Activated naive CD8-positive, alpha-beta T cell treated with anti-CD3 and anti-CD28 coated beads, Interleukin-2, amount 50 U/mL, for 24 hours (primary cell): Measurements from ENCODE around the gene ABCA7.

Source experiments
- ATAC-seq: fragments of 150-1000 bp; cut with Tn5 transposase; one replicate; pipeline ENCODE4 v1.10.0; 2021
- DNase-seq: peaks from one replicate; pipeline ENCODE4 v3.0.0; 2021
- H3K27ac Mint-ChIP-seq: one replicate; pipeline ENCODE4 v1.8.0; 2021; ENCODE audit warnings: mild to moderate bottlenecking, mixed read lengths
- H3K27me3 Mint-ChIP-seq: one replicate; pipeline ENCODE4 v1.8.0; 2021; ENCODE audit warnings: mixed read lengths
- H3K36me3 Mint-ChIP-seq: one replicate; pipeline ENCODE4 v1.8.0; 2021; ENCODE audit warnings: low read depth, mixed read lengths
- H3K4me1 Mint-ChIP-seq: one replicate; pipeline ENCODE4 v1.8.0; 2021; ENCODE audit warnings: mixed read lengths
- H3K4me3 Mint-ChIP-seq: one replicate; pipeline ENCODE4 v1.8.0; 2021; ENCODE audit warnings: mild to moderate bottlenecking, moderate library complexity, mixed read lengths
- H3K9me3 Mint-ChIP-seq: one replicate; pipeline ENCODE4 v1.8.0; 2021; ENCODE audit warnings: mixed read lengths

The ABCA7 gene

DNA sequence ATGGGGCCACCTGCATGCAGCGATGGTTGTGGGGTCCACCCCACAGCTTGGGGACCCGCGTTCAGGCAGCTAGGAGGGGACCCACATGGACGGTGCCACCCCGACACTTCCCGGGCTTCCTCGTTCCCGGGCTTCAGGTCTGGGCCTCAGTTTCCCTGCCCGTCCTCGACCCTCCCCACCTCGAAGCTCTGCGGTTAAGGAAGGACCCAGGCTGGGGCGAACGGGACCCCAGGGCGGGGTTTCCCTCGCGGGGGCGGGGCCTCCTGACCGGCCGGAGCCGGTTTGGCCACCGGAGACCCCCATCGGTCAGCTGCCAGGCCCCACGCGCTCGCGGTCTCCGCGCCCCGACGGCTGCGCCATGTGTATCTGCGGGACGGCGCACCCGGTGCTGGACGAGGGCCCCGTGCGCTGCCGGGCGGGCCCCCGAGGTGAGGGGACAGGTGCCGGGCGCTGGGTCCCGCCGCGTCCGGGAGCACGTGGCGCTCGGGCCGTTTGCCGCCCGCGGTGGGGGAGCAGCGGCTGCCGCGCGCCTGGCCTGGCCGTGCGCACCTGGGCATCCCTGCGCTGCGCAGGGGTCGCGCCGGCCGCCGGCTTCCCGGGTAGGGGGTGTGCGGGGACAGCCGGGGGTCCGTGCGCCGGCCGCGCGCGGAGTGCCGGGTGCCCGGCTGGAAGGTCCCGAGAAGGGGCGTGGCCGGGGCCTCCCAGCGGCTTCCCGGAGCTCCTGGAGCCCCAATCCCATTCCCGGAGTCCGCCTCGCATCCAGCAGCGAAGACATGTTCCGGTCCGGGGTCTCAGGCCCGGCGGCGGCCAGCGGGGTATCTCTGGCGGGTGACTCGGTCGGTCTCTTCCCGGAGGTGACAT, 31.3 kb downstream of the ABCA7 start:
- ATAC-seq (no peak), DNase-seq (no peak)
- peaks cover 61% of the 10 kb centered on the region for H3K4me1 Mint-ChIP-seq
- no peaks in the 10 kb centered on the region for H3K9me3 Mint-ChIP-seq
- peak overlapping the region; percentile 78 for H3K27ac Mint-ChIP-seq
- no peaks in the 10 kb centered on the region for H3K27me3 Mint-ChIP-seq
- H3K4me3 Mint-ChIP-seq = peak overlapping the region; percentile 71
- H3K36me3 Mint-ChIP-seq = peaks cover 36% of the 10 kb centered on the region

DNA sequence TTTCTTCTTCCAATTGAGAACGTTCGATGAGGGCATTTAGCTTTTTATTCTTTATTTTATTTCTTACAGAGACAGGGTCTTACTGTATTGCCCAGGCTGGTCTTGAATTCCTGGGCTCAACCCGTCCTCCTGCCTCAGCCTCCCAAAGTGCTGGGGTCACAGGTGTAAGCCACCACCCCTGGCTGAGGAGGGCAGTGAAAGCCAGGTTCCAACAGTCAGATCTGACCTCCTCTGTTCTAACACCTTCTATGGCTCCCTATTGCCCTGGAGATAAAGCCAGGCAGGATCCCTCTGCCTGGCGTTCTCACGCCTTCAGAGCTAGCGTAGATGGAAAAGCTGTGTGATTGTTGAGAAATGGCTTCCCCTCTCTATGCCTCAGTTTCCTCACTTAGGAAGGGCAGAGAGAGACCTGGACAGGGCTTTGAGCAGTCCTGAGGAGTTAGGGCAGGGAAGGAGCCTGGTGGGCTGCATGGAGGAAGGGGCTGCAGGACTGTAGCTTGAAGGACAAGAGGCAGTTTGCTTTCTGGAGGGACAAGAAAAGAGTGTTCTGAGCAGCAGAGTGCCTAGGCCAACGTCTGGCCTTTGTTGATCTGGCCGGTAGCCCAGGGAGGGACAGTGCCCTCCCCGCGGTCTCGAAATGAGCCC, 32.6 kb downstream of the ABCA7 start:
- Mint-ChIP-seq H3K4me1 (peaks cover 71% of the 10 kb centered on the region), H3K9me3 (no peaks in the 10 kb centered on the region), H3K27ac (peak overlapping the region; percentile 78), H3K4me3 (no peak overlapping the region), H3K36me3 (peaks cover 42% of the 10 kb centered on the region), H3K27me3 (no peaks in the 10 kb centered on the region)
- ATAC-seq (no peak), DNase-seq (no peak)

DNA sequence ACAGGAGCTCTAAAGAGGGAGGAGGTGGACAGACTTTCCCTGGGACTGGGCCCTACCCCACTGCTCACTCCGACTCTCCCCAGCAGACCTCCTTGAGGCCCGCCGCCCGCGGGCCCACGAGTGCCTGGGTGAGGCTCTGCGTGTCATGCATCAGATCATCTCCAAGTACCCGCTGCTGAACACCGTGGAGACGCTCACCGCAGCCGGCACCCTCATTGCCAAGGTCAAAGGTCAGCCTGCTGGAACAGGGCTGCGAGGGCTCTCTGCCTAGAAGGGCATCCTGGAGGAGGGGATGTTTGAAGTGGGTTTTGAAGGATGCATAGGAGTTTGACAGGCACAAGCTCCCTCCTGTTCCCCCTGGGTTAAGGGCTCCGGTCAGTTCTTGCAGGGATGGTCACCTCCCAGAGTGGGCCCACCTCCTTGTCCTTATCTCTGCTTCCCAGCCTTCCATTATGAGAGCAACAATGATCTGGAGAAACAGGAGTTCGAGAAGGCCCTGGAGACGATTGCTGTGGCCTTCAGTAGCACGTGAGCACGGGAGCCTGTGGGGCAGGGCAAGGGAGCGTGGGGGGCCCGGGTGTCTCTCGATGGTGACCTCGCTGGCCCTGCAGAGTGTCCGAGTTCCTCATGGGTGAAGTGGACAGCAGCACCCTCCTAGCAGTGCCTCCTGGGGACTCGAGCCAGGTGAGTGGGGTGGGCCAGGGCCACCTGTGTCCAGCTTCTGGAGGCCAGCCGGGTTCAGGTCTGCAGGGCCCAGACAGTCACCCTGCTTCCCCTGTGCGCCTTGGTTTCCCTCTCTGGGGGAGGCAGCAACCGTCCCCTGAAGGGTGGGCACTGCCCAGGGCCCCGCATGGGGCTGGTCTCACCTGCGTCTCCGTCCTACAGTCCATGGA, 33.4 kb downstream of the ABCA7 start:
- Mint-ChIP-seq H3K27ac (peak overlapping the region; percentile 27), H3K4me3 (peak overlapping the region; percentile 11)

DNA sequence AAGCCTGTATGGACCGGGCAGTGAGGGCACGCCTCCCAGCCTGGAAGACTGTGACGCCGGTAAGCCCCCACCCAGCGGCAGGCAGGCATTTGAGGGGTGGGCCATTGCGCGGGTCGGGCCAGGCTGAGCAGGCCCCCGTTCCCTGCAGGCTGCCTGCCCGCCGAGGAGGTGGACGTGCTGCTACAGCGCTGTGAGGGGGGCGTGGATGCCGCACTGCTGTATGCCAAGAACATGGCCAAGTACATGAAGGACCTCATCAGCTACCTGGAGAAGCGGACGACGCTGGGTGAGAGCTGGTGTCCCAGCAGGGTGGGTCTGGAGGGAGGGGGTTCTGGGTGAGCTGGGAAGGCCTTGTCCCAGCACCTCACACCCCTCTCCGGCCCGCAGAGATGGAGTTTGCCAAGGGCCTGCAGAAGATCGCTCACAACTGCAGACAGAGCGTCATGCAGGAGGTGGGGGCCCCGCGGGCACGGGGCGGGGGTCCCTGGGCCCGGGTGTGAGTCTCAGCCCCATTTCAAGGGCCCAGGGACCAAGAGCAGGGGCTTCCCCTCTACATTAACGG, 34.1 kb downstream of the ABCA7 start:
- H3K4me3 Mint-ChIP-seq = peak overlapping the region; percentile 60
- DNase-seq = peak; percentile 22
- ATAC-seq = no peak
- peak overlapping the region; percentile 46 for H3K27ac Mint-ChIP-seq
- H3K27me3 Mint-ChIP-seq = no peaks in the 10 kb centered on the region
- H3K36me3 Mint-ChIP-seq = peaks cover 42% of the 10 kb centered on the region
- H3K9me3 Mint-ChIP-seq = no peaks in the 10 kb centered on the region
- peaks cover 75% of the 10 kb centered on the region for H3K4me1 Mint-ChIP-seq

More for the DNA sequence above, 33.4 kb downstream of the ABCA7 start:
- no peaks in the 10 kb centered on the region for H3K27me3 Mint-ChIP-seq
- no peak for DNase-seq
- H3K9me3 Mint-ChIP-seq = no peaks in the 10 kb centered on the region
- H3K4me1 Mint-ChIP-seq = peaks cover 79% of the 10 kb centered on the region
- H3K36me3 Mint-ChIP-seq = peaks cover 48% of the 10 kb centered on the region
- ATAC-seq = no peak

DNA sequence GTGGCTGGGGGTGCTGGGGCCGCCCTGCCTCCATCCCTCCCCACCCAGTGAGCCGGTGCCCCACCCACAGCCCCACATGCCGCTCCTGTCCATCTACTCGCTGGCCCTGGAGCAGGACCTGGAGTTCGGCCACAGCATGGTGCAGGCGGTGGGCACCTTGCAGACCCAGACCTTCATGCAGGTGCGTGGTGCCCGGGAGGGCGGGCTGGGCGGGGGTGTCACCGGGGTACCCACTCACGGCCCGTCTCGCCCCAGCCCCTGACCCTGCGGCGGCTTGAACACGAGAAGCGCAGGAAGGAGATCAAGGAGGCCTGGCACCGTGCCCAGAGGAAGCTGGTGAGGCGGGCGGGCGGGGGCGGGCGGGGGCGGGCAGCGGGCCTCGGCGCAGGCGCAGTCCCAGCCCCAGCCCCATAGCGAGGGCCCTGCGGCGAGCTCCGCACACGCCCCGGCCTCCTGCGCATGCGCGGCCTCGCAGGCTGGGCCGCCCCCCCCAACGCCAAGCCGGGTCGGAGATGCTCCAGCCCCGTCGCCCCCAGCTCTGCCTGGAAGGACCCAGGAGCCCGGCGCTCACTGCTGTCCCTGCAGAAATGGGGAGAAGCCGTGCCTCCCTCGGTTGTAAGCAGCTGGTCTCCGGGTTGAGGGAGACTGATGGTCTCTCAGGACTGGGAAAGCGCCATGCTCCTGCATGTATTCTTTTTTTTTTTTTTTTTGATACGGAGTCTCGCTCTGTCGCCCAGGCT, 34.8 kb downstream of the ABCA7 start:
- H3K9me3 Mint-ChIP-seq = no peaks in the 10 kb centered on the region
- peak; percentile 84 for DNase-seq
- H3K27me3 Mint-ChIP-seq = no peaks in the 10 kb centered on the region
- peaks cover 40% of the 10 kb centered on the region for H3K36me3 Mint-ChIP-seq
- peak overlapping the region; percentile 71 for H3K27ac Mint-ChIP-seq
- H3K4me1 Mint-ChIP-seq = peaks cover 71% of the 10 kb centered on the region
- peak; percentile 18 for ATAC-seq
- H3K4me3 Mint-ChIP-seq = peak overlapping the region; percentile 45

DNA sequence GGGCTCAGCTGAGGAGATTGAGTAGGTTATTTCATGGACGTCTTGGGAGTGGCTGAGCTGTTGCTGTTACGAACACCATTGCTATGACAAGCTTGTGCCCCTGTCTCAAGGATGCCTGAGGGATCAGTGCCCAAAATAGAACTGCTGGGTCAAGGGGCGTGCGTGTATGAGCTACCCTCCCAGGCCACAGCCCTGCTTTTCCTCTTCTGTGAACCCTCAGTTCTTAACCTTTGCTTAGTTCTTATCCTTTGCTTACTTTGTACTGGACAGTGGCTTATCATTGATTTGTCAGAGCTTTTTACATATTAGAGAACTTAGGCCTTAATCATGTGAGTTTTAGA, 36.1 kb downstream of the ABCA7 start:
- no peaks in the 10 kb centered on the region for H3K27me3 Mint-ChIP-seq
- no peak for DNase-seq
- peaks cover 38% of the 10 kb centered on the region for H3K36me3 Mint-ChIP-seq
- peak overlapping the region; percentile 45 for H3K4me3 Mint-ChIP-seq
- peak overlapping the region; percentile 71 for H3K27ac Mint-ChIP-seq
- no peaks in the 10 kb centered on the region for H3K9me3 Mint-ChIP-seq
- ATAC-seq = no peak
- peaks cover 75% of the 10 kb centered on the region for H3K4me1 Mint-ChIP-seq

DNA sequence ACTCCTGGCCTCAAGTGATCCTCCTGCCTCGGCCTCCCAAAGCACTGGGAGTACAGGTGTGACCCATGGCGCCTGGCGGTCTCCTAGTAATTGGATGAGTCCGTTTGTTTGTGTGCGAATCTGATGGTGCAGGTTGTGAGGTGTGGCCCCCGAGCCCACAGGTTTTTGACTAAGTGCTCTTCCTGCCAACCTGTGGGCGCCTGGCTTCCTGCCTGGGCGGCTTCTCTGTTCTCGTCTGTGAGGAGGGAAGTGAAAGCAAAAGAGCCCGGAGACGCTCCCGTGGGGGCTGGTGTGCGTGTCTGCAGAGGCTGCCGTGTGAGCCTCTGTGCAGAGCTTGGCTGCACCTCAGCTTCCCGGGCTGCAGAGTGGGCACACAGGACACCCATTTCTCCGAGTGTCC, 37.0 kb downstream of the ABCA7 start:
- Mint-ChIP-seq H3K27me3 (no peaks in the 10 kb centered on the region), H3K9me3 (no peaks in the 10 kb centered on the region), H3K4me1 (peaks cover 74% of the 10 kb centered on the region), H3K36me3 (peaks cover 37% of the 10 kb centered on the region), H3K4me3 (peak overlapping the region; percentile 47), H3K27ac (peak overlapping the region; percentile 75)
- DNase-seq = peak; percentile 86
- ATAC-seq = peak; percentile 84

DNA sequence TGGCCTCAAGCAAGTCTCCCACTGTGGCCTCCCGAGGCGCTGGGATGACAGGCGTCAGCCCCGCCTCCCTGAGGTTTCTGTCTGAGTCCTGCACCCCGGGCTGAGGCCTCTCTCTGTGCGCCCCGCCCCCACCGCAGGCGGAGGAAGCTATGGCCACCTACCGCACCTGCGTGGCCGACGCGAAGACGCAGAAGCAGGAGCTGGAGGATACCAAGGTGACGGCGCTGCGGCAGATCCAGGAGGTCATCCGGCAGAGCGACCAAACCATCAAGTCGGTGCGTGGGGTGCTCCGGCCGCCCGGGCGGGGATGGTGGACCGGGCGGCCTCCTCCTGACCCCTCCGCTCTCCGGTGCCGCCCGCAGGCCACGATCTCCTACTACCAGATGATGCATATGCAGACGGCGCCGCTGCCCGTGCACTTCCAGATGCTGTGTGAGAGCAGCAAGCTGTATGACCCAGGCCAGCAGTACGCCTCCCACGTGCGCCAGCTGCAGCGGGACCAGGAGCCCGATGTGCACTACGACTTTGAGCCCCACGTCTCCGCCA, 39.7 kb downstream of the ABCA7 start:
- Mint-ChIP-seq H3K36me3 (peaks cover 30% of the 10 kb centered on the region), H3K27me3 (no peaks in the 10 kb centered on the region), H3K9me3 (no peaks in the 10 kb centered on the region), H3K4me1 (peaks cover 64% of the 10 kb centered on the region), H3K27ac (no peak overlapping the region), H3K4me3 (no peak overlapping the region)
- ATAC-seq (no peak), DNase-seq (peak; percentile 75)

DNA sequence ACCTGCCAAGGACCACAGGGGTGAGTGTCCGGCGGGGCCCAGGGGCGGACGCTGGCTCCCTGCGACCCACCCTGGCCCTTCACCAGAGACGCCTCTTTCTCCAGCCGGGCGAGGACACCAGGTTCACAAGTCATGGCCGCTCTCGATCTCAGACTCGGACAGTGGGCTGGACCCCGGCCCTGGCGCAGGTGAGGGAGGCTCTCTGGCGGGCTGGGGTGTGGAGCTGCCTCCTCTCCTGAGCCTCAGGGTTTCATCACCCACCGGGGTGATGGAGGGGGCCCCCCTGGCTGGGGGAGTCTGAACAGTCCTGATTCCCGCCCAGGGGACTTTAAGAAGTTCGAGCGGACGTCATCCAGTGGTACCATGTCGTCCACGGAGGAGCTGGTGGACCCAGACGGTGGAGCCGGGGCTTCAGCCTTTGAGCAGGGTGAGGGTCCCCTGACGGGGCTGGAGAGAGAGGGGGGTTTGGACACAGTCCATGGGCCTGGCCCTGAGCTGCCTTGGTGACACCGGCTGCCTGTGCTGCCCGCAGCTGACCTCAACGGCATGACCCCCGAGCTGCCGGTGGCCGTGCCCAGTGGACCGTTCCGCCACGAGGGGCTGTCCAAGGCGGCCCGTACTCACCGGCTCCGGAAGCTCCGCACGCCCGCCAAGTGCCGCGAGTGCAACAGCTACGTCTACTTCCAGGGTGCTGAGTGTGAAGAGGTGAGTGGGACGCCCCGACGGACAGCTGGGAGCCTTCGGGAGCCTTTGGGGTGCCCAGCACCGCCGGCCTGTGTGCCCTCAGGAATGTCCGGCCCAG, 40.7 kb downstream of the ABCA7 start:
- DNase-seq (no peak), ATAC-seq (no peak)
- no peaks in the 10 kb centered on the region for H3K27me3 Mint-ChIP-seq
- H3K4me1 Mint-ChIP-seq = peaks cover 62% of the 10 kb centered on the region
- H3K9me3 Mint-ChIP-seq = no peaks in the 10 kb centered on the region
- no peak overlapping the region for H3K27ac Mint-ChIP-seq
- no peak overlapping the region for H3K4me3 Mint-ChIP-seq
- peaks cover 38% of the 10 kb centered on the region for H3K36me3 Mint-ChIP-seq

DNA sequence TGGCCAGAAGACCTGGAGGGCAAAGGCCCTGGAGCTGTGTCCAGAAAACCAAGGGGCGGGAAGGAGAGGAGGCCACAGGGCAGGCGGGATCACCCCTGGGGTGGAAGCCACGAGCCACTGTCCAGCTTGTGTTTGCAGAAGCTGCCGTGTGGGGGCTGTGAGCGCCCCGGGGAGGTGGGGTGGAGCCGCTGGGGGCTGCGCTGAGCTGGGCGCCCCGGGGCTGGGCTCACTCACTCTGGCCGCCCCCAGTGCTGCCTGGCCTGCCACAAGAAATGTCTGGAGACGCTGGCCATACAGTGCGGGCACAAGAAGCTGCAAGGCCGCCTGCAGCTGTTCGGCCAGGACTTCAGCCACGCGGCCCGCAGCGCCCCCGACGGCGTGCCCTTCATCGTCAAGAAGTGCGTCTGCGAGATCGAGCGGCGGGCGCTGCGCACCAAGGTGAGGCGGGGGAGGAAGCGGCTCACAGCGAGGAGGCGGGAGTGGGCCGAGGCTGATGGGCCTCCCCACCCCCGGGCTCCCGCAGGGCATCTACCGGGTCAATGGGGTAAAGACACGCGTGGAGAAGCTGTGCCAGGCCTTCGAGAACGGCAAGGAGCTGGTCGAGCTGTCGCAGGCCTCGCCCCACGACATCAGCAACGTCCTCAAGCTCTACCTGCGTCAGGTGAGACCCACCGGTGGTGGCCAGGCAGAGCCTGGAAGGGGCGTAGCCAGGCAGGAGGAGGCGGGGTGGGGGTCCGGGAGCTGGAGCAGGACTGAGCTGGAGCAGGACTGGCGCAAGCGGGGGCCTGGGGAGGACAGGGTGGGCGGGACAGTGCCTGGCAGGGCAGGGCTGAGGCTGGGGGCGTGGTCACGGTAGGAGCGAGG, 41.6 kb downstream of the ABCA7 start:
- ATAC-seq = no peak
- Mint-ChIP-seq H3K27me3 (no peaks in the 10 kb centered on the region), H3K4me3 (no peak overlapping the region), H3K27ac (no peak overlapping the region), H3K9me3 (no peaks in the 10 kb centered on the region), H3K36me3 (peaks cover 31% of the 10 kb centered on the region), H3K4me1 (peaks cover 55% of the 10 kb centered on the region)
- no peak for DNase-seq

DNA sequence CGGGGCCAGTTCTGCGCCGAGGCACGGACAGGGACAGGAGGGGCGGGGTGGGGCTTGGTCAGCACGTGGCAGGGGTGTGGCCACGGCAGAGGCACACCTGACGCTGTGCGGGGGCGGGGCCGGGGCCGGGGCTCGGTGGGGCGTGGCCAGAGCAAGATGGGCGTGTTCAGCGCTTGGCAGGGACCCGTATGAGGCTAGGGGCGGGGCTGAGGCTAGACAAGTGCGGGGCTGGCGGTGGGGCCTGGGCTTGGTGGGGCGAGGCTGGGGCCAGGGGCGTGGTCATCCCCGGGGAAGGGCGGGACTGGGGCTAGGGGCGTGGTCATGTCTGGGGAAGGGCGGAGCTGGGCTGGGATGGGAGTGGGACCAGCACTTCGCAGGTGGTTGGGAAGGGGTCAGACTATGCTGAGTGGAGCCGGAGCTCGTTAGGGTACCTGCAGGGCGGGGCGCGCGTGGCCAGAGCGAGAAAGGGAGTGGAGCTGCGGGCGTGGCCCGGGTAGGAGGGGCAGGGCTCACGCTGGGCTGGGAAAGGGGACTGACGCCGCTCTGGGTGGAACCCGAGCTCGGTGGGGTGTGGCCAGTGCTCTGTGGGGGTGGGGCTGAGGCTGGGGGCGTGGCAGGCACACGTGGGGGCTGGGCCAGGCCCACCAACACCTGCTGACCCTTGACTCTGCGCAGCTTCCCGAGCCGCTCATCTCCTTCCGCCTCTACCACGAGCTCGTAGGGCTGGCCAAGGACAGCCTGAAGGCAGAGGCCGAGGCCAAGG, 42.4 kb downstream of the ABCA7 start:
- ATAC-seq (peak; percentile 67), DNase-seq (peak; percentile 81)
- Mint-ChIP-seq H3K27ac (peak overlapping the region; percentile 54), H3K4me3 (no peak overlapping the region), H3K4me1 (peaks cover 49% of the 10 kb centered on the region), H3K27me3 (no peaks in the 10 kb centered on the region), H3K36me3 (peaks cover 28% of the 10 kb centered on the region), H3K9me3 (no peaks in the 10 kb centered on the region)
